Neuronal stem cell (in vitro differentiated cells): ENCODE data around the gene RTN4RL1.

ENCODE experiments used
- DNase-seq: peaks from one replicate; pipeline ENCODE4 v3.0.0-alpha.2; 2013; ENCODE audit warnings: low spot score
- H2AFZ ChIP-seq: one replicate; pipeline ENCODE4 v1.6.1; 2013; ENCODE audit warnings: mild to moderate bottlenecking, low read length, inconsistent platforms
- H2AK5ac ChIP-seq: 2 replicates; pipeline ENCODE4 v1.6.1; 2013; ENCODE audit warnings: low read depth, mild to moderate bottlenecking, inconsistent platforms, low read length, moderate library complexity, mixed read lengths
- H2BK120ac ChIP-seq: 2 replicates; pipeline ENCODE4 v1.6.1; 2013; ENCODE audit warnings: low read depth, mild to moderate bottlenecking, inconsistent platforms, low read length, moderate library complexity, mixed read lengths
- H2BK12ac ChIP-seq: one replicate; pipeline ENCODE4 v1.6.1; 2013; ENCODE audit warnings: low read length, inconsistent platforms
- H2BK15ac ChIP-seq: 2 replicates; pipeline ENCODE4 v1.6.1; 2013; ENCODE audit warnings: mild to moderate bottlenecking, low read length, inconsistent platforms, mixed read lengths
- H2BK5ac ChIP-seq: one replicate; pipeline ENCODE4 v1.6.1; 2013; ENCODE audit warnings: inconsistent platforms, mild to moderate bottlenecking, low read length, moderate library complexity
- H3K14ac ChIP-seq: one replicate; pipeline ENCODE4 v1.6.1; 2013; ENCODE audit warnings: low read length, inconsistent platforms
- H3K18ac ChIP-seq: 2 replicates; pipeline ENCODE4 v1.6.1; 2013; ENCODE audit warnings: low read length, inconsistent platforms
- H3K23ac ChIP-seq: 2 replicates; pipeline ENCODE4 v1.6.1; 2013; ENCODE audit warnings: low read depth, mild to moderate bottlenecking, mixed read lengths, low read length, inconsistent platforms; ENCODE audit not compliant: poor library complexity
- H3K27ac ChIP-seq: replicated peaks from 3 replicates; pipeline ENCODE4 v1.5.1; 2013; ENCODE audit warnings: low read length, inconsistent platforms
- H3K27me3 ChIP-seq, 3 experiments: 2 replicates each; pipeline ENCODE4 v1.6.1; 2013; ENCODE audit warnings: low read length in 3 of 3, mild to moderate bottlenecking in 2 of 3, inconsistent platforms in 1 of 3, low read depth in 1 of 3, mixed read lengths in 1 of 3, moderate library complexity in 1 of 3; ENCODE audit not compliant: control insufficient read depth in 3 of 3, insufficient read depth in 3 of 3
- H3K36me3 ChIP-seq, 2 donors: replicated peaks in 1 of 2; 2 replicates each; pipeline ENCODE4 v1.6.1; 2013; ENCODE audit warnings: low read length in 2 of 2; ENCODE audit not compliant: control insufficient read depth in 2 of 2, insufficient read depth in 2 of 2
- H3K4ac ChIP-seq: 2 replicates; pipeline ENCODE4 v1.6.1; 2013; ENCODE audit warnings: inconsistent platforms, mild to moderate bottlenecking, low read length, moderate library complexity
- H3K4me1 ChIP-seq, 2 donors: 1 replicate in 1 of 2; 2 replicates in 1 of 2; pipeline ENCODE4 v1.6.1; 2013; ENCODE audit warnings: low read length in 2 of 2, low read depth in 1 of 2; ENCODE audit not compliant: control insufficient read depth in 2 of 2, insufficient read depth in 1 of 2
- H3K4me2 ChIP-seq: one replicate; pipeline ENCODE4 v1.6.1; 2013; ENCODE audit warnings: mild to moderate bottlenecking, low read length, inconsistent platforms; ENCODE audit not compliant: insufficient read depth, poor library complexity, severe bottlenecking
- H3K4me3 ChIP-seq, 2 donors: 2 replicates each; pipeline ENCODE4 v1.5.1; 2013; ENCODE audit warnings: low read length in 2 of 2, mild to moderate bottlenecking in 2 of 2, inconsistent platforms in 1 of 2, moderate library complexity in 1 of 2
- H3K79me1 ChIP-seq: one replicate; pipeline ENCODE4 v1.6.1; 2013; ENCODE audit warnings: low read depth, mild to moderate bottlenecking, inconsistent platforms, low read length, moderate library complexity
- H3K9ac ChIP-seq: one replicate; pipeline ENCODE4 v1.6.1; 2013; ENCODE audit warnings: mild to moderate bottlenecking, low read depth, low read length, inconsistent platforms; ENCODE audit not compliant: poor library complexity
- H3K9me3 ChIP-seq, 2 donors: replicated peaks in 1 of 2; 2 replicates each; pipeline versions ENCODE3 to v1.6.1; 2013; ENCODE audit warnings: low read length in 2 of 2, mild to moderate bottlenecking in 2 of 2, inconsistent platforms in 1 of 2, low read depth in 1 of 2, mixed read lengths in 1 of 2, moderate library complexity in 1 of 2; ENCODE audit not compliant: control insufficient read depth in 2 of 2, insufficient read depth in 1 of 2
- H4K8ac ChIP-seq: one replicate; pipeline ENCODE4 v1.6.1; 2013; ENCODE audit warnings: low read depth, mild to moderate bottlenecking, inconsistent platforms, low read length, moderate library complexity
- H4K91ac ChIP-seq: one replicate; pipeline ENCODE4 v1.6.1; 2013; ENCODE audit warnings: low read length, low read depth, mild to moderate bottlenecking, inconsistent platforms; ENCODE audit not compliant: poor library complexity
- WGBS, 2 donors: extraction: QIAGEN DNeasy Blood & Tissue Kit; methylation state at CpG; one replicate each; pipeline ENCODE4 v1.1.7; 2013; ENCODE audit warnings: missing lambda C conversion rate in 2 of 2, mixed read lengths in 1 of 2; ENCODE audit not compliant: insufficient read length in 2 of 2, insufficient replicate concordance in 1 of 2; ENCODE audit errors: extremely low coverage in 2 of 2; 5-methylcytosine and 5-hydroxymethylcytosine counted together

The RTN4RL1 gene

DNA sequence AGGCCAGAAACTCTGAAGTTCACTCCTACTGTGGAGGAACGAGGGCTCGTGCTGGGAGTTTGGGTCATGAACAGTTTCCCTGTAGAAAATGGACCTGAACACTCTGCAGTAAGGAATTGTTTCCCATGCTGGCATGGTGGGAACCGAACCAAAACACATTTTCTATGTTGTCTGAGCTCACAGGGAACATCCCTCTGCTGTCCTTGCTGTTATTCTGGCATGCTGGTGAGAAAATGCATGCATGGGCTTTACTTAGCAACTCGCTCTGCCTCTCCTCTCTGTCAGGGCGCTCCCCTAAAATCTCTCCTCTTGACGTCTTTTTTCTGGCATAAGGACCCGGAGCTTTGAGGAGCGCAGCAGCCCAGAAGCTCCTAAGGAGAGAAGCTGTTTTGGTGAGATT is 5.4 kb downstream of the RTN4RL1 start:
- Histone ChIP-seq H4K8ac (no peak overlapping the region), H2BK12ac (no peak overlapping the region), H3K14ac (no peak overlapping the region), H3K27me3 (peaks cover 5 to 67% (median 11%) of the 10 kb centered on the region in 3 experiments), H3K79me1 (peaks cover 1% of the 10 kb centered on the region), H4K91ac (no peak overlapping the region), H3K9ac (no peak overlapping the region), H3K4me1 (peaks cover 6 to 28% of the 10 kb centered on the region in 2 donors), H2BK120ac (no peak overlapping the region), H3K36me3 (no peaks in the 10 kb centered on the region), H3K18ac (no peak overlapping the region), H2BK15ac (no peak overlapping the region), H2BK5ac (no peak overlapping the region), H3K27ac (no peak overlapping the region), H3K23ac (no peak overlapping the region), H2AK5ac (no peak overlapping the region), H3K9me3 (no peaks in the 10 kb centered on the region), H3K4me2 (no peak overlapping the region), H3K4me3 (no peak overlapping the region), H3K4ac (no peak overlapping the region), H2AFZ (no peak overlapping the region)
- WGBS, 2 donors, result no CpG with 5 or more reads among the region's 8 CpGs
- DNase-seq, result no peak

DNA sequence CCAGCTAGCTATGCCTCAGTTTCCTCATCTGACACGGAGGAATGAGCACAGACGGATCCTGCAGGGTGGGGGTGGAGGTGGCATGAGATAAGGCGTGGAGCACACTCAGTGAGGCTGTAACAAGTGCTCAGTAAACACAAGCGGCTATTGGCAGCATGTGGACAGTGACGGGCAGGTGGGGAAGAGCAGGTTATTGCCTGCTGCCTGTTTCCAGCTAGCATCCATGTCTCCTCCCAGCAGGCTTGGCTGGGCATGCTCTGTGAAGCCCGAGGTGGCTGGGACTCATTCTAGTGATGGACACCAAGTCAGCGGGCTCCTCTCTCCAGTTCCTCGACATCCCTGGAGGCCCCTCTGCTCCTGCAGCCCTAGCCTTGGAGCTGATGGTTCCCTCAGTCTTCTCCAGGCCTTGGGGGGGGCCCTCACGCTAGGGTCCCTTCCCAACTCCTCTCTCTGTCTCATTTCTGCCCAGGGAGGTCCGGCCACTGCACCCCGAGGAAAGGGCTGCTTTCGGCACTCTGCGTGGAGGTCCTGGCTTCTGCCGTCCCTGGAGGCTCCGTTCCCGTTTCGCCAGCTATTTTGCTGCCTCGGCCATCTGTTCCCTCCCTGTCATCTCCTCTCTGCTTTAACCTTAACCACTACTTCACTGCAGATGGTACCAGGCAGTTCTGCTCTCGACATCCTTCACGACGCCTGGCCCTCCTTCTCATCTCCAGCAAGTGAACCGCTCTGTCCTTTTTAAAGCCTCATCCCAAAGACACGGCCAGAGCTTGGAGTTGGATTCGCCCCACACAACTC is 6.2 kb downstream of the RTN4RL1 start:
- Histone ChIP-seq H3K14ac (no peak overlapping the region), H3K27me3 (peaks cover 0 to 59% (median 3%) of the 10 kb centered on the region in 3 experiments), H3K79me1 (no peaks in the 10 kb centered on the region), H2AFZ (no peak overlapping the region), H3K27ac (no peak overlapping the region), H2BK5ac (peak overlapping the region; percentile 43), H3K9ac (peak overlapping the region; percentile 54), H3K4ac (no peak overlapping the region), H3K4me3 (no peak overlapping the region), H2BK12ac (no peak overlapping the region), H3K4me2 (no peak overlapping the region), H3K23ac (no peak overlapping the region), H4K91ac (peak overlapping the region; percentile 44), H4K8ac (no peak overlapping the region), H2BK120ac (no peak overlapping the region), H3K4me1 (peaks cover 6 to 24% of the 10 kb centered on the region in 2 donors), H2AK5ac (peak overlapping the region; percentile 30), H3K9me3 (peaks cover 0 to 1% of the 10 kb centered on the region in 2 donors), H3K36me3 (no peaks in the 10 kb centered on the region), H3K18ac (peak overlapping the region; percentile 60), H2BK15ac (peak overlapping the region; percentile 8)
- DNase-seq, result no peak
- no CpG with 5 or more reads among the region's 24 CpGs for WGBS, 2 donors

DNA sequence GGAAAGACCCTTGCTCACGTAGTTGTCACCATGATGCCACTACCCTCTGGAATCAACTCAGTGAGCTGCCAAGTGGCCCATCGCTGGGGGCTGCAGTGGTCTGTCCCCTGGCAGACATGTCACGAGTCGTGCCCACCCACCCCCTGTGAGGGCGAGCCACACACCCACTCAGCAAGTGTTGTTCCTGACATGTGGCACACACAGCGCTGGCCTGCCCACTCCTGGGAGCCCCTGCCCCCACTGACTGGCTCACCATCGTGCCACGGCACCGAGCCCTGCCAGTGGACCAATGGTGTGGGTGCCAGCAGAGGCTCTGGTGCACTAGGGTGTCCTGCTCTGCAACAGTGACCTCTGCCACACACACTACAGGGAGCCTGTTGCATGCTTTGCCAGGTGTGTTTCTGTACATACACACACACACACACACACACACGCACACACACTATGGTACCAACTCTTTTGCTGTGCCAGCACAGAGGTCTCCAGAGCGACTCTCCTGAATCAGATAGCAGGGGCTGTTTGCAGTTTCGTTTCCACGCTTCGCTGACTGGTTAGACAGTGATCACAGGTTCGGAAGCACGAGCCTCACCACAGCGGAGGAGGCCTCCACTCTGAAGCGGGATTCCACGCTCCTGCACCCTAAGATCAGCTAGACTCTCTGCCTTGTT is 7.7 kb downstream of the RTN4RL1 start:
- no peak for DNase-seq
- H2AK5ac ChIP-seq, result peak overlapping the region; percentile 65
- no CpG with 5 or more reads among the region's 19 CpGs for WGBS, 2 donors
- no peak overlapping the region for H2BK5ac ChIP-seq
- no peak overlapping the region for H3K4me2 ChIP-seq
- H3K9ac ChIP-seq, result no peak overlapping the region
- H3K79me1 ChIP-seq, result no peaks in the 10 kb centered on the region
- peak overlapping the region; percentile 6 for H3K18ac ChIP-seq
- H3K14ac ChIP-seq, result no peak overlapping the region
- H3K23ac ChIP-seq, result no peak overlapping the region
- no peak overlapping the region for H2BK12ac ChIP-seq
- H3K27me3 ChIP-seq, result peaks cover 0 to 45% (median 0%) of the 10 kb centered on the region in 3 experiments
- H3K36me3 ChIP-seq, result no peaks in the 10 kb centered on the region
- peaks cover 0 to 3% of the 10 kb centered on the region in 2 donors for H3K9me3 ChIP-seq
- H3K27ac ChIP-seq, result no peak overlapping the region
- H3K4ac ChIP-seq, result no peak overlapping the region
- peak overlapping the region in 1 of 2 donors; percentile 42 for H3K4me3 ChIP-seq
- H4K8ac ChIP-seq, result no peak overlapping the region
- no peak overlapping the region for H2BK120ac ChIP-seq
- H2AFZ ChIP-seq, result no peak overlapping the region
- no peak overlapping the region for H2BK15ac ChIP-seq
- H3K4me1 ChIP-seq, result peaks cover 2 to 20% of the 10 kb centered on the region in 2 donors
- no peak overlapping the region for H4K91ac ChIP-seq

DNA sequence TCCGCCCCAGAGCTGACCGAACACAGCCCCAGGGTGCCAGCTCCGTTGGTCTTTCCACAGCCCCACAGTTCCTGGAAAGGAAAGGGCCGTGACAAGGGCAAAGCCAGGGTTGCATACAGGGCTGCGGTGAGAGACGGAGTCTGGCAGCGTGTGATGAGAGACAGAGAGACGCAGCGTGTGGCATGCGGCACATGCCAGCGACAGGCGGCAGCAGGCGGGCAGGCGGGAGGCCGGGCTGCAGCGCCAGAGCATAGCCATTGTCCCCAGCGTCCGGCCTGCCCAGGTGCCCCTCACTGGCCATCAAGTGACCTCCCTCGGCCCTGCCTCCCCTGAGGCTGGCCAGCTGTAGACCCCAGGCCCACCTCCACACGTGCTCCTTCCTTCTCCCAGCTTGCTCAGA is 8.6 kb downstream of the RTN4RL1 start:
- H3K18ac ChIP-seq, result peak overlapping the region; percentile 83
- H3K4me2 ChIP-seq, result no peak overlapping the region
- H4K8ac ChIP-seq, result no peak overlapping the region
- H3K27ac ChIP-seq, result no peak overlapping the region
- no peaks in the 10 kb centered on the region for H3K36me3 ChIP-seq
- no peak overlapping the region for H3K4ac ChIP-seq
- WGBS, 2 donors, result no CpG with 5 or more reads among the region's 20 CpGs
- H3K4me3 ChIP-seq, result no peak overlapping the region
- H2AFZ ChIP-seq, result no peak overlapping the region
- peak overlapping the region; percentile 31 for H2BK15ac ChIP-seq
- peak overlapping the region; percentile 60 for H2BK5ac ChIP-seq
- H3K79me1 ChIP-seq, result no peaks in the 10 kb centered on the region
- no peak overlapping the region for H2BK120ac ChIP-seq
- H2AK5ac ChIP-seq, result no peak overlapping the region
- no peak overlapping the region for H3K14ac ChIP-seq
- H3K27me3 ChIP-seq, result peaks cover 0 to 42% (median 0%) of the 10 kb centered on the region in 3 experiments
- H3K23ac ChIP-seq, result peak overlapping the region; percentile 69
- H3K9me3 ChIP-seq, result peaks cover 0 to 3% of the 10 kb centered on the region in 2 donors
- H3K4me1 ChIP-seq, result peaks cover 9 to 24% of the 10 kb centered on the region in 2 donors
- no peak overlapping the region for H4K91ac ChIP-seq
- H3K9ac ChIP-seq, result peak overlapping the region; percentile 54
- H2BK12ac ChIP-seq, result no peak overlapping the region
- no peak for DNase-seq
